NCI-H1694 treated with DMSO at 0.1 percent for 48 hours (cell line): Measurements from ENCODE around the gene SLC23A3.

ENCODE experiments used
- DNase-seq: peaks from one replicate; lab custom pipeline; 2025; lab: John Stamatoyannopoulos, UW

Gene SLC23A3, protein sequence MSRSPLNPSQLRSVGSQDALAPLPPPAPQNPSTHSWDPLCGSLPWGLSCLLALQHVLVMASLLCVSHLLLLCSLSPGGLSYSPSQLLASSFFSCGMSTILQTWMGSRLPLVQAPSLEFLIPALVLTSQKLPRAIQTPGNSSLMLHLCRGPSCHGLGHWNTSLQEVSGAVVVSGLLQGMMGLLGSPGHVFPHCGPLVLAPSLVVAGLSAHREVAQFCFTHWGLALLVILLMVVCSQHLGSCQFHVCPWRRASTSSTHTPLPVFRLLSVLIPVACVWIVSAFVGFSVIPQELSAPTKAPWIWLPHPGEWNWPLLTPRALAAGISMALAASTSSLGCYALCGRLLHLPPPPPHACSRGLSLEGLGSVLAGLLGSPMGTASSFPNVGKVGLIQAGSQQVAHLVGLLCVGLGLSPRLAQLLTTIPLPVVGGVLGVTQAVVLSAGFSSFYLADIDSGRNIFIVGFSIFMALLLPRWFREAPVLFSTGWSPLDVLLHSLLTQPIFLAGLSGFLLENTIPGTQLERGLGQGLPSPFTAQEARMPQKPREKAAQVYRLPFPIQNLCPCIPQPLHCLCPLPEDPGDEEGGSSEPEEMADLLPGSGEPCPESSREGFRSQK

DNA sequence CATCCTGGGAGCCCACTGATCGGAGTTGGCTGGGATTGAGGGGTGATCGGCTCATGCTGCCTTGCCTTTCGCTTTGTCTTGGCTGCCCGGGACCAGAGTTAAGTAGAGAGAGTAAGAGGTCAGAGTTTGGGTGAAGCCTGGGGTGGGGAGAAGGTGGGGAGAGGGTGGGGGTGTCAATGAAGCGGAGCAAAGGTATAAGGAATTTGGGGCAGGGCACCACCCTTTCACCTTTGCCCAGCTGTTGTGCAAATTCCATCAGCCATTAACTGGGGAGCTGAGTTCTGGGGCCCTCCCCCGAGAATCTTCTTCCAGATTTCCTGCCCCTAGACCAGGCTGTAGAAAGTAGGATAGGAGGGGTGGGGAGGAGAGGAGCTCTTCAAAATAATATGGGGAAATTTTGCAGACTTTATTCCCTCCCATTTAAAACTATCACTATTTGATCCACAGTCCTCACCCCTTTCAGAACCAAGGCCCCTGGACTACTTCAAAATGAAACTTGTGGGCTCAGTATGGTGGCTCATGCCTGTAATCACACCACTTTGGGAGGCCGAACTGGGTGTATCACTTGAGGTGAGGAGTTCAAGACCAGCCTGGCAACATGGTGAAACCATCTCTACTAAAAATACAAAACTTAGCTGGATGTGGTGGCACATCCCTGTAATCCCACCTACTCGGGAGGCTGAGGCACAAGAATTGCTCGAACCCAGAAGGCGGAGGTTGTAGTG is at the start of gene SLC23A3:
Gene SLC23A3 (minus strand): TSS at position 100 of the 725 bp plus-strand sequence. CDS start 45 bp downstream, at position 55.
- no peak for DNase-seq

DNA sequence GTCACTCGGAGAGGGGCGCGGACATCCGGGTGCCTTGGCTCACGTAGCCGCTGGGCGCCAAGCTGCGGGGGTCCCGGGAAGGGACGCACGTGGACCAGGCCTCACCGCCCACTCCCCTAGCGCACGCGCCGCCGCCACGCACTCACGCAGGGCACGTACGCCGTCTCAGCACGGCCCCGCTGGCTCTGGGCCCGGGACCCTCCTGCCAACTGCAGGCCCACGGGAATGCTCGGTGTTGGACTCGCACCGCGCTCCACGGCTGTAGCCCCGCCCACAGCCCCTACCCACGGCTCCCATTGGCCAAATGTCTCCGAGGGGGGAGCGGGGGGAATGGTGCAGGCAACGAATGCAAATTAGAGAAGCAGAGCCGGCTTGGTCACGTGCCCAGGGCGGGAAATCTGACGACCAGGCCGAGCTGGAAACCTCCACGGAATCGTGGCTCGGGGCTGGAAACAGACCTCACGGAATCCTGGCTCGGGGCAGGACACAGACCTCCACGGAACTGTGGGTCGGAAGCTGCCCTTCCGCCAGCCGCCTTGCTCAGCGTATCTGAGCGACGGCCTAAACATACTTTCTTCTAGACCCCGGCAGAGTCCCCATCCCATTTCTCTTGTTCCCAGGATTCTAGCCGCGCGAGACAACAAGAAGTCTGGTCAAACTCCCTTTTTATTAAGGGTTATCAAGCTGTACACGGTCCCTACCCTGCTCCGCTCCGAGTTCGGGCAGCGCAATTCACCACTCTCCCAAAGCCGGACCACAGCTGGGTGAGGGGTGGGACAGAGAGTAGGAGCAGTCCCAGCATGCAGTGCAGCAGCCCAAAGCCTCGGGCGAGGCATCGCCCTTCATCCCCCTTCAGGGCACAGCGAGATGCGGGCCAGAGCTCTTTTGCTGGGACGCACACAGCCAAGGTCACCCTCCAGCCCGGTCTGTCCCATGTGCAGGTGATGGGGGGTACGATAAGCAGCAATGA is 49.2 kb upstream of the SLC23A3 start, which contains the start of gene ABCB6:
Gene ABCB6 (minus strand): TSS at position 227 of the 970 bp plus-strand sequence. CDS start 285 bp downstream, outside the sequence.
- DNase-seq: peak; percentile 88

DNA sequence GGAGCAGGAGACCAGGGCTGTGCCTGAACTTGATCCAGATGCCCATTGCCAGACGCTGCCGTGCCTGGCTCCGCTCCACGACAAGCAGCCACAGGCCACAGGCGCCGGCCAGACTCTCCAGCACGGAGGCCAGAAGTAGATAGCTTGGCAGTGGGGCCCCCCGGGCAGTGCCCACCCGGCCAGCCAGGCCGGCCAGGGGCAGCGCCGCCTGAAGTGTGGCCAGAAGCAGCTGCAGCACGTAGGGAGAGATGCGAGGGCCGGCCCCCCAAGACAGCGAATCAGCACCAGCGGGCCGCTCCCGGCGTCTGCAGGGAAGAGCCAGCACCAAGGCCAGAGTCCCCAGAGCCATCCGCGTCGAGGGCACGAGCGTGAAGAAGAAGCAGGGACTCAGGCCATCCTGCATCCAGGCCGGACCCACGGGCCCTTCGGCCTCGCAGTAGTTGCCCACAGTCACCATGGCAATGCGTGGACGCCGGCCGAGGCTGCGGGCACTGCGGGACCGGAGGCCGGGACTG is 48.4 kb upstream of the SLC23A3 start:
- DNase-seq: no peak

DNA sequence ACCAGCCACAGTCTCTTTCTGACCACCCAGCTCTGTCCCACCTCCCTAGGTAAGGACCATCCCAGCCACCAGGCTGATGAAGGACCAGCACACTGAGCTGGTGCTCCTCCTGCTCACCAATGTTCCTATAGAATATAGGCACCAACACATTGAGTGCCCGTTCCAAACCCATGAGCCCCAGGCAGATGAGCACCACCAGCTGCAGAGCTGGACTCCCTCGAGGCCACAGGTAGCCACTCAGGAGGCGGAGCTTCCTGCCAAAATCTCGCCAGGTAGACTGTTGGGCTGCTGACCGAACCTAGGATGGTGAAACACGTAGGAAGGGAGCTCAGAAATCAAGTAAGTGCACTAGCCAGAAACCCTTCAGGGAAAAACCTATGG is 46.7 kb upstream of the SLC23A3 start:
- DNase-seq: no peak

DNA sequence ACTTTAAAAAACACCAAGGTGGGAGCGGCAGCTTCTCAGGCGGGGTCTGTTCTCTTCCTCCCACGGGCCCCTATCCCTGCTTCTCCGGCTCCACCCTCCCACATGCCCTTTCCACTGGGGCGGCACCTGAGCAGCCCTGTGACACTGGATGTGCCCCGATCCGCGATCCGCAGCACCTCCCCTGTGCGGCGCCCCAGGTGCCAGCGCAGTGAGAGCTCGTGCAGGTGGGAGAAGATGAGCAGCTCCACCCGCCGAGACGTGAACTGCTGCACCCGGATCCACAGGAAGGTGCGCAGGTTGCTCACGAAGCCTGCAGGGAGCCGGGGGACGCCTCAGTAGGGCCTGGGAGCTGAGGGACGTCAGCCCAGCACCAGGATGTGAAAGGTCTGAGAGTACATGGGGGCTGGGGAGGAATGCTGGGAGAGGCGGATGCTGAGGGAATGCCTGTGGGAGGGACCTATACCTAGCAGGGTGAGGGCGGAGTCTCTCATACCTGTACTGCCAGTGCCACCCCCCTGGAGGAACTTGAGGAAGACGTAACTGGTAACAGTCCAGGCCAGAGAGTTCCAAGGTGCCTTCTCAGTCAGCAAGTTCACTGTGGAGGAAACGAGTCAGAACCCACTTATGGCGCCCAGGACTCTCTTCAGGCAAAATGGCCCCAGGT is 46.2 kb upstream of the SLC23A3 start:
- DNase-seq: no peak

DNA sequence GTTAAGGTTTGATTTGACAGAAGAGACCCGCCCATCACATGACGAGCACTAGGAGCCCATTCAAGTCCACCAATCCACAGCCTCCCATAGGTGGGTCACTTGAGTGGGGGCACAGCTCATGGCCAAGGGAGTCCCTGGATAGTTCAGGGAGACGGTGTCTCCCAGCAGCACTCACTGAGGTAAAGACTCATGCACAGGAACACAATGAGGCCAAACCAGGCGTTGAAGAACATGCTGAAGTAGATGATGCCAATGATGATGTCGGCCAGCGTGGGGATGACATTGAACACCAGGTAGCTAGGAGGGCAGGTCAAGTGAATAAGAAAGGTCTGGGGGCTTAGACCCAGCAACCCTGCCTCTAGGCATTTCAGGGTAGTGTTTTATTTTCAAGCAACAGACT is 45.0 kb upstream of the SLC23A3 start:
- DNase-seq: no peak

DNA sequence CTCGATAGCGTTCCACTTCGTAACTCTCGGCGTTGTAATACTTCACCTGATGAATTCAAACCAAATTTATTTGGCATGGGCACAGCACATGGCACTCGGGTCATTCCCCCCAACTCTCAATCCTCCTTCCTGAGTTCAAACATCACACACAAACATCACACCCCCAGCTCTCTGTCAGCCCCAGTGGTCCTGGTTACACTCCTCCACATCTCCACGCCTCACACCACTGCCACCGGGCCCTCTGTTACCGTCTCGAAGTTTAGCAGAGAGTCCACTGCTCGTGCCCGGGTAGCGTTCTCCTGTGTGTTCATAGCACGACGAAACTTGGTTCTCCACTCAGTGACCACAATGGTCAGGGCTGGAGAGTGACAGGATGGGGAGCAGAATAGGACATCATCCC is 44.3 kb upstream of the SLC23A3 start:
- DNase-seq: no peak

DNA sequence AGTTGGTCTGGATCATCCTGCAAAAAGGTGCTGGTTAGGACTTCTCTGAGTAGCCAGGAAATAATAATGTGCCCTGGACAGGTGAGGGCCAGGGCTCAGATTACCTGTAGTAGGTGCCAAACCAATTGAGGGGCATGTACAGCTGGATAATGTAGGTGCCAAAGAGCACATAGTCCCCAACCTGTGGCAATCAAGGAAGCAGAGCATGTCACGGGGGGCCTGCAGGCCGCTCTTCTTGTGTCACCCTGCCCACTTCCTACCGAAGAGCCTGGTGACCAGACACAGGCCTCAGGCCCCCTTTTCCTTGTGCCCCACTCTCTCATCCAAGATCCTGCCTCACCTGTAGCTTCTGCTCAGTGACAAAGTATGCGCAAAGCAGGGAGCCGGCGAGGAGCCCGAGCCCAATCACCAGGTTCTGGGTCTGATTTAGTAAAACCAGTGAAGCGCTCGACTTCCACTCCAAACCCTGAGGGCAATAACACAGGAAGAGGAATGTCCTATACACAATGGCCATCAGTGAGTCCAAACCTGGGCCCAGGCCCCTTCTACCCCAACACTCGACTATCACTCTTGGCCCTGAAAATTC is 43.8 kb upstream of the SLC23A3 start:
- no peak for DNase-seq

DNA sequence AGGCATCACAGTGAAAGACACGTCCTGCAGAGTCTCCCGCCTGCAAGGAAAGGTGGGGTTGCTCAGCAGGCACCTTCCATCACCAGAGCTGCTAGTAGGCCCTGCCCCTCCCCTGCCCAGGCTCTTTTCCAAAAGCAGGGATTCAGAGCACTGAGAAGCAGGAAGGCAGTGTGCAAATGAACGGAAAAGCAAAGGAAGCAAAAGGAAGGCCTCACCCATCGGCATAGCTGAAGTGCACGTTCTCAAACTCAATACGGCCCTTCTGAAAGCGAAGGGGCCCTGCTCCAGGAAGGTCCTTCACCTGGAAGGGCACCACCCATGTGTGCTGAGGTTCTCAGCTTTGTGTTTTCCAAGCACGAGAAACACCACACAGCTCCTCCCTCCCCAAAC is 43.2 kb upstream of the SLC23A3 start:
- DNase-seq: no peak

DNA sequence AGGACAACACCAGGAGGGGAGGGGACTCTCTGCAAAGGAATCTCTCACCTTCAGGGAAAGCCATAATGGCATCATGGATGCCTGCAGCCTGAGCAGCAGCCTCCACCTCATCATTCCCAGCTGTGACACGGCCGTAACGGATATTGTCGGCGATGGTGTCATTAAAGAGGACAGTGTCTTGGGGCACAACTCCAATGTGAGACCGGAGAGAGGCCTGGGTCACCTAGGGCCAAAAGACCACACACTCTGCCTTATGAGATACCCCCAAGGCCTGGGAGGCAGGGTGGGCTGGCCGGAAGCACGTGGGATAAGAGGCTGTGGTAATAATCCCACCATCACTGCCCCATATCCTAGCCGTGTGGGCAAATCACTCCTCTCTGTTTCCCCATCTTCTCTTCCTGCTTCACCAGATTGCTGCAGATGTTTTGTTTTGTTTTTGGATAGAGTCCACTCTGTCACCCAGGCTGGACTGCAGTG is 41.1 kb upstream of the SLC23A3 start:
- no peak for DNase-seq

DNA sequence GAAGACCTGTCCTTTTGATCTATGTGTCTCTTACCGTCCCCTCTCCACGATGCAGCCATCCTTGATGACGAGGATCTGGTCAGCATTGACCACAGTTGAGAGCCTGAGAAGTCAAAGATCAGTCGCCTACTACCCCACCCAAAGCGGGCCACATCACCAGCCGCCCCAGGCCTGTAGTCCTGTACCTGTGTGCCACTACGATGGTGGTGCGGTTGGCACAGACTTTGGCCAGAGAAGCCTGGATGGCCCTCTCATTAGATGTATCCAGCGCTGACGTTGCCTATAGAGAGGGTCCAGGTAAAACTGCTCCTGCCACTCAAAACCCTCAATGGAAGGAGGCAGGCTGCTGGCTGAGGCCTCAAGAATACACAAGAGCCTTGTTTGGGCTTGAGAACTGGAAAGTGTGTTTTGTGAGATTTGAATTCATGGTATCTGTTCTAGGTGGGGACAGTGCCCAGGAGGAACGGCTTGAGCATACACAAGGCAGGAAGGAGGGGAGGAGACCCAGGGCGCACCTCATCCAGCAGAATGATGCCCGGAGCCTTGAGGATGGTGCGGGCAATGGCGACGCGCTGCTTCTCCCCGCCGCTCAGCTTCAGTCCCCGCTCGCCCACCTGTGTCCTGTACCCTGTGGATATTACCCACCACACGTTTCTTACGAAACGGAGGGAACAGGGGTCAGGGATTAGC is 40.5 kb upstream of the SLC23A3 start:
- DNase-seq: no peak

DNA sequence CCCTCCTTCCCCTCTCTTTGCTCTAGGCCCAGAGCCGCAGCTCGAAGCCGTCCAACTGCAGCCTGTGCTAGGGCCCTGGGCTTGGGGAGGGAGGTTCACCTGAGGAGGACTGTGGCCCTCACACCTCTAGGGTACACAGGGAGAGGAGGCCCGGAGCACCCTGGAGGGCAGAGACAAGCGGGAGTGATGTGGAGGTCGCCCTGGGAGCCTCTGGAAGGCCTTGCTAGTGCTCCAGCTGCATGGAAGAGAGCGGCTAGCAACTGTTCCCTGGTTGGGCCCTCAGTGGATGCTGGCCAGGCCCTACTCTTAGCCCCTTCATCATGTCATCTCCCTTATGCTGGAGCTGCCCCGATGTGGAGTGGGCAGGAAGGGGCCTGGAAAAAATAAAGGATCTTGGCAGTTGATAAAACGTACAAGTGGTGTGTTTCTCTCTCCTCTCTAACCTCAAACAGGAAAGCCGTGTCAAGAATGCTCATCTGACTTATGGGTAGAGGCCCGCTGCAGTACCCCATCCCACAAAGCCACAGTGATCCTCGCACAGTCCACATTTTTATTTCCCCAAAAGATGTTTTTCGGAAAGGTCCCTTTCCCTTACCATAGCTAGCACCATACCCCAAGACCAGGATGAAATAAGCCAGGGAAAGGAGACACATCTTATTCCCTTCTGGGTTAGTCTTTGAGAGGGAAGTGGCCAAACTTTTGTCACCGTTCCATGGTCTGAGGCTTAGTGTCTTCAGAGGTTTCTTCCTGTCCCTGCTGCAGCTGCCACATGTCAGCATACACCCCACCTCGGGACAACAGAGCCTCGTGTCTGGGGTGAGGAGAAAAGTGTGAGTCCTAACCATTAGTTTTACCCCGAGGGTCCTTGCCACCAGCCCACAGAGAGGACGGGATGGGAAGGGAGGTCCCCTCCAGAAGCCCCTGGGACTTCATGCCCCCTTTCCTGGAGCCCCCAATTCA is 39.7 kb upstream of the SLC23A3 start:
- no peak for DNase-seq

DNA sequence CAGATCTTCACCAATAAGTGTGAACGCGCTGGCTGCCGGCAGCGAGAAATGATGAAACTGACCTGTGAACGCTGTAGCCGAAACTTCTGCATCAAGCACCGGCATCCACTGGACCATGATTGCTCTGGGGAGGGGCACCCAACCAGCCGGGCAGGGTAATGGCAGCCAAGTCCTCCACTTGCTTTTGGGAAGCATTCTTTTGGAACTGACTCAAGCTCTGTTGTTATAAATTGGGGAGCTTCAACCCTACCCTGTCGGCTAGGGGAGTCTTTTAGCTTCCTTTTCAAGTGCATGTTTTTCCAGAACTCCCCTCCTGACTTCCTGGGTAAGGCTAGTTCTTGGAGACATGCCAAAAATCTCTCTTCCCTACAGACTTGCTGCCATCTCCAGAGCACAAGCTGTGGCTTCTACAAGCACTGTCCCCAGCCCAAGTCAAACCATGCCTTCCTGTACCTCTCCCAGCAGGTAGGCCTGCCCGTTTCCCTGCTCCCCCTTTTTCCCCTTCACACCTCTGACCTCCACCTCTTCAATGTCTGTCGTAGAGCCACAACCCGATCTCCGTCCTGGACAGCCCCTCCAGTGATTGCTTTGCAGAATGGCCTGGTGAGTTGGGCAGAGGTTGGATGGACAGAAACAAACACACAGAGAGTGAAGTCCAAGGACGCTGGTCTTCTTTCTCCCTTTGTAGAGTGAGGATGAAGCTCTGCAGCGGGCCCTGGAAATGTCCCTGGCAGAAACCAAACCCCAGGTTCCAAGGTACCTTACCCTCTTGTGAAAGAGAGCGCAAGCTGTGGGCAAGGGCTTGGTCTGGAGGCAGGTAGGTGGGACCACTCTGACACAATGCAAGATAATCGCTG is 38.3 kb upstream of the SLC23A3 start:
- no peak for DNase-seq

DNA sequence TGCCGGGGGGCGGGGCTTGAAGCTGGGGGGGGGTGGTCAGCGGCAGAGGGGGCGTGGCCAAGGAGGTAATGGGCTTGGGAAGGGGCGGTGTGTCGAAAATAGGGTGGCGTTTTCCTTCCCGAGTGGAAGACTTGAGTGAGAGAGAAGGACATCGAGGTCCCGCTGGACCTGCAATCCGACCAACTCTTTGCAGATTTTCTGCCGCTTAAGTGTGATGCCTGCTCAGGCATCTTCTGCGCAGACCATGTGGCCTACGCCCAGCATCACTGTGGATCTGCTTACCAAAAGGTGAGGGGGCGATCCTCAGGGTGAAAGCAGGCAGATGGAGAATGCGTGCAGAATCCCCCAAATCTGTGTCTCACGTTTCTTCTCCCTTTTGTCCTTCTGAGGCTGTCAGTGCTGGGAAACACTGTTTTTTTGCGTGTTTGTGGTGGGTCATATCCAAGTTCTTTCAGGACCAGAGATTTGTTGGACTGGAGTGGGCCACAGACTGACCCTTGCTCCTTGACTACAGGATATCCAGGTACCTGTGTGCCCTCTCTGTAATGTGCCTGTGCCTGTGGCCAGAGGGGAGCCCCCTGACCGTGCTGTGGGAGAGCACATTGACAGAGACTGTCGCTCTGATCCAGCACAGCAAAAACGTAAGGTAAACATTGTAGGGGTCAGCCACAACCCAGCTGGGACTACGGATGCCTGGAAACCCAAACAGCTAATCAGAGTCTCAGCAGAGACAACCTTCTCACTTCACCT is 37.5 kb upstream of the SLC23A3 start:
- no peak for DNase-seq

DNA sequence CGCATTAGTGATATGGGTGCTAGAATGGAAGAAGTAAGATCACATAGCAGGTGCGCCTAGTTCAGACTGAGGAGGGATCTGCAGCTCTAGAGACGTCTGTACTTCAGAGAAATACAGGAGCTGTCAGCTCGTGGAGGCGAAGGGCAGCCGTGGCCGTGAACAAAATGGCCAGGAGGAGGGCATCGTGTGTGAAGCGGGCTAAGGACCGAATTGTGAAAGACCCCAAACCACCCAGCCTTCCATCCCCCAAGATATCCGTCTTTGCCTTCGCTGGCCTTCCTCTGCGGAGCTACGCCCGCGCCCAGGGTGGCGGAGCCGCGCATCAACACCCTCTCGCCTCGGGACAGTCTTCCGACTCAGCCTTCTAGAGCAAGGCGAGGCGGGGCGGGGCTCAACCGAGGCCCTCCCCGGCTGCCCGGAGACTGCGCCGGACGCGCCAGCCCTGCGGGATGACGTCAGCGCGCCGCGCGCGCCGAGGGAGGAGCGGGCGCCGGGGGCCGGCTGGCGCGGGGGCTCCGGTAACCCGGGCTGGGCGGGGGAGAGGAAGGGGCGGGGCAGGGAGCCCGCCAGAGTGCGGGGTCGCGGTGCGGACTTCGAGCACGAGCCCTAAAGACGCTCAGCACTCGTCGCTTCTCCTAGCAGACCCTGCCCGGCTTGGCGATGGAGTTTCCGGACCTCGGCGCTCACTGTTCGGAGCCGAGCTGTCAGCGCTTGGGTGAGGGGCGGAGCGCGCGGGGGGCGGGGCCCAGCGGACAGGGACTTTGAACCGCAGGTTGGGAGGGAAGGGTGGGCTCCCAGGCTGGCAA is 36.7 kb upstream of the SLC23A3 start, which contains the start of gene ZFAND2B:
Gene ZFAND2B (plus strand): TSS at position 455 of the 806 bp plus-strand sequence. CDS start 206 bp downstream, at position 661.
- peak; percentile 92 for DNase-seq

DNA sequence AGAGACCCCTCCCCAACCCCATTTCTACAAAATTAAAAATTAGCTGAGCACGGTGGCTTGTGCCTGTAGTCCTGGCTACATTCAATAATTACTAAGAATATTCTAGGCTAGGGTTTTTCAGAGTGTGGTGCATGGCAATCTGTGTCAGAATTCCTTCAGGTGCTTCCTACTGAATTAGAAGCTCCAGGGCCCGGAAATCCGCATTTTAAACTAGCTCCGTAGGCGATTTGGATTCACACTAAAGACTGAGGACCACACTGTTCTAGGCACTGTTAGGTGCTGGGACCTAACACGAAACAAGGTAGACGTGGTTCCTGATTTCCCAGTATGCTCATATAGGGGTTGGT is 36.1 kb upstream of the SLC23A3 start:
- DNase-seq: peak; percentile 56
